ENCODE results near the gene VIPR2.

The VIPR2 gene

DNA sequence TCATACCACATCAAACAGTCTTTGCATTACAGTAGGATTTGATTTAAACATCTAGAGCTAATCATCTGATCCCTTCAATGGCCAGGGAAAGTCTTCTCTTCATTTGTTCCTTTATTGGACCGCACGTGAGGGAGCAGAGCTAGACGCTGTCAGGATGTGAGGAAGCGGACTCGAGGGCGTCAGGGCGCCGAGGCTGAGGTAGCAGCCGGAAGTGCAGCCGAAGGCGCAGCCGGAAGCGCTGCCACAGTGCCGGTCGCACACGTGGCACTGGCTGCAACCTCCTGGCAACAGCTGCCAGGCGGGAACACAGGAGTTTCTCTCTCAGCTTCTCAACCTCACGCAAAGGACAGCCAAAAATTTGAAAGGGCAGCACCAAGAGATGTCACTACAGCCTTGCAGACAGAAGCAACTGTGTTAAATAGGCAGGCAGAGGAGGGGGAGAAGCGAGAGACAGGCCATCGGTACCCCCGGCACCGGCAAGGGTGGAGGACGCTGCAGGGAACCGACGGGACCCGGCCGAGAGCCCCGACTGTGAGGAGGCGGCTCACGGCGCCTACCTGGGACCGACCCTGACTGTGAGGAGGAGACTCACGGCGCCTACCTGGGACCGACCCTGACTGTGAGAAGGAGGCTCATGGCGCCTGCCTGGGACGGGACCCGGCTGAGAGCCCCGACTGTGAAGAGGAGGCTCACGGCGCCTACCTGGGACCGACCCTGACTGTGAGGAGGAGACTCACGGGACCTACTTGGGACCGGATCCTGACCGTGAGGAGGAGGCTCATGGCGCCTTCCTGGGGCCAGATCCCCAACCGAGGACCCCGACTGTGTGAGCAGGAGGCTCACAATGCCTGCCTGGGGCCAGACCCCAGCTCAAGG lies 32.3 kb downstream of the VIPR2 start:
- no peak for ATAC-seq
- TF ChIP-seq ZFP30 (CRISPR knock-in tag; IDR thresholded peaks at IDR 0.05) (no peak), ZNF8 (CRISPR knock-in tag; IDR thresholded peaks at IDR 0.05) (no peak), ZC3H10 (CRISPR knock-in tag; IDR thresholded peaks at IDR 0.05) (no peak), ESRRG (CRISPR knock-in tag; IDR thresholded peaks at IDR 0.05) (no peak), BACH2 (CRISPR knock-in tag; IDR thresholded peaks at IDR 0.05; ENCODE audit: borderline replicate concordance) (no peak), ISL1 (CRISPR knock-in tag; IDR thresholded peaks at IDR 0.05) (no peak), ZFP3 (CRISPR knock-in tag; IDR thresholded peaks at IDR 0.05) (no peak), CSDC2 (CRISPR knock-in tag; IDR thresholded peaks at IDR 0.05) (no peak), ZNF70 (CRISPR knock-in tag; IDR thresholded peaks at IDR 0.05) (no peak), ZNF565 (CRISPR knock-in tag; conservative IDR thresholded peaks at IDR 0.05; ENCODE audit: low read depth) (no peak)
- TF ChIP-seq, protein P1, sequence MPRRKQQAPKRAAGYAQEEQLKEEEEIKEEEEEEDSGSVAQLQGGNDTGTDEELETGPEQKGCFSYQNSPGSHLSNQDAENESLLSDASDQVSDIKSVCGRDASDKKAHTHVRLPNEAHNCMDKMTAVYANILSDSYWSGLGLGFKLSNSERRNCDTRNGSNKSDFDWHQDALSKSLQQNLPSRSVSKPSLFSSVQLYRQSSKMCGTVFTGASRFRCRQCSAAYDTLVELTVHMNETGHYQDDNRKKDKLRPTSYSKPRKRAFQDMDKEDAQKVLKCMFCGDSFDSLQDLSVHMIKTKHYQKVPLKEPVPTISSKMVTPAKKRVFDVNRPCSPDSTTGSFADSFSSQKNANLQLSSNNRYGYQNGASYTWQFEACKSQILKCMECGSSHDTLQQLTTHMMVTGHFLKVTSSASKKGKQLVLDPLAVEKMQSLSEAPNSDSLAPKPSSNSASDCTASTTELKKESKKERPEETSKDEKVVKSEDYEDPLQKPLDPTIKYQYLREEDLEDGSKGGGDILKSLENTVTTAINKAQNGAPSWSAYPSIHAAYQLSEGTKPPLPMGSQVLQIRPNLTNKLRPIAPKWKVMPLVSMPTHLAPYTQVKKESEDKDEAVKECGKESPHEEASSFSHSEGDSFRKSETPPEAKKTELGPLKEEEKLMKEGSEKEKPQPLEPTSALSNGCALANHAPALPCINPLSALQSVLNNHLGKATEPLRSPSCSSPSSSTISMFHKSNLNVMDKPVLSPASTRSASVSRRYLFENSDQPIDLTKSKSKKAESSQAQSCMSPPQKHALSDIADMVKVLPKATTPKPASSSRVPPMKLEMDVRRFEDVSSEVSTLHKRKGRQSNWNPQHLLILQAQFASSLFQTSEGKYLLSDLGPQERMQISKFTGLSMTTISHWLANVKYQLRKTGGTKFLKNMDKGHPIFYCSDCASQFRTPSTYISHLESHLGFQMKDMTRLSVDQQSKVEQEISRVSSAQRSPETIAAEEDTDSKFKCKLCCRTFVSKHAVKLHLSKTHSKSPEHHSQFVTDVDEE (CRISPR knock-in tag; IDR thresholded peaks at IDR 0.05), result no peak
- TF ChIP-seq, protein P2, sequence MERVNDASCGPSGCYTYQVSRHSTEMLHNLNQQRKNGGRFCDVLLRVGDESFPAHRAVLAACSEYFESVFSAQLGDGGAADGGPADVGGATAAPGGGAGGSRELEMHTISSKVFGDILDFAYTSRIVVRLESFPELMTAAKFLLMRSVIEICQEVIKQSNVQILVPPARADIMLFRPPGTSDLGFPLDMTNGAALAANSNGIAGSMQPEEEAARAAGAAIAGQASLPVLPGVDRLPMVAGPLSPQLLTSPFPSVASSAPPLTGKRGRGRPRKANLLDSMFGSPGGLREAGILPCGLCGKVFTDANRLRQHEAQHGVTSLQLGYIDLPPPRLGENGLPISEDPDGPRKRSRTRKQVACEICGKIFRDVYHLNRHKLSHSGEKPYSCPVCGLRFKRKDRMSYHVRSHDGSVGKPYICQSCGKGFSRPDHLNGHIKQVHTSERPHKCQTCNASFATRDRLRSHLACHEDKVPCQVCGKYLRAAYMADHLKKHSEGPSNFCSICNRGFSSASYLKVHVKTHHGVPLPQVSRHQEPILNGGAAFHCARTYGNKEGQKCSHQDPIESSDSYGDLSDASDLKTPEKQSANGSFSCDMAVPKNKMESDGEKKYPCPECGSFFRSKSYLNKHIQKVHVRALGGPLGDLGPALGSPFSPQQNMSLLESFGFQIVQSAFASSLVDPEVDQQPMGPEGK (CRISPR knock-in tag; IDR thresholded peaks at IDR 0.05; ENCODE audit: borderline replicate concordance), result no peak

DNA sequence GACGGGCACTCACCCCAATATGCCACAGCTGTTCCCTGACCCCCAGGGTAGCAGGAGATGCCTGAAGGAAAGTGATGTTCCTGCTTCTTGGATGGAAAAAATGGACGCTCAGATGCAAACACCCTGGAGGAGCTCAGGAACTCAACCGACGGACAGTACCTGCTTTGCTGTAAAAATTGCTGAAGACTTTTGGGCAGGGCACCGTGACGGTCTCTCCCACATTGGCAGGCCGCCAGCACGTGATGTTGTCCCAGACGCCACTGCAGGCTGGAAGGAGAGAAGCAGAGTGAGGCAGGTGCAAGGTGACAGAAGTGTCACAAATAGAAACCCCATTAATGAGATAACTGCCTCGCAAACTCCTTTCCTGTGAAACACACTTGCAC lies 35.0 kb downstream of the VIPR2 start:
- no peak for ATAC-seq
- no peak for TF ChIP-seq SNAI2 (CRISPR knock-in tag; IDR thresholded peaks at IDR 0.05)
- no peak for TF ChIP-seq RARB (CRISPR knock-in tag; IDR thresholded peaks at IDR 0.05)
- no peak for TF ChIP-seq ISL1 (CRISPR knock-in tag; IDR thresholded peaks at IDR 0.05)
- TF ChIP-seq, protein P3, sequence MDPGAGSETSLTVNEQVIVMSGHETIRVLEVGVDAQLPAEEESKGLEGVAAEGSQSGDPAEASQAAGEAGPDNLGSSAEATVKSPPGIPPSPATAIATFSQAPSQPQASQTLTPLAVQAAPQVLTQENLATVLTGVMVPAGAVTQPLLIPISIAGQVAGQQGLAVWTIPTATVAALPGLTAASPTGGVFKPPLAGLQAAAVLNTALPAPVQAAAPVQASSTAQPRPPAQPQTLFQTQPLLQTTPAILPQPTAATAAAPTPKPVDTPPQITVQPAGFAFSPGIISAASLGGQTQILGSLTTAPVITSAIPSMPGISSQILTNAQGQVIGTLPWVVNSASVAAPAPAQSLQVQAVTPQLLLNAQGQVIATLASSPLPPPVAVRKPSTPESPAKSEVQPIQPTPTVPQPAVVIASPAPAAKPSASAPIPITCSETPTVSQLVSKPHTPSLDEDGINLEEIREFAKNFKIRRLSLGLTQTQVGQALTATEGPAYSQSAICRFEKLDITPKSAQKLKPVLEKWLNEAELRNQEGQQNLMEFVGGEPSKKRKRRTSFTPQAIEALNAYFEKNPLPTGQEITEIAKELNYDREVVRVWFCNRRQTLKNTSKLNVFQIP (CRISPR knock-in tag; IDR thresholded peaks at IDR 0.05; ENCODE audit: borderline replicate concordance, low read depth), result no peak
- no peak for TF ChIP-seq BACH2 (CRISPR knock-in tag; IDR thresholded peaks at IDR 0.05; ENCODE audit: borderline replicate concordance)
- TF ChIP-seq OSR1 (CRISPR knock-in tag; IDR thresholded peaks at IDR 0.05), result no peak
- TF ChIP-seq TOX (CRISPR knock-in tag; IDR thresholded peaks at IDR 0.05; ENCODE audit: borderline replicate concordance), result no peak
- no peak for TF ChIP-seq ZFP3 (CRISPR knock-in tag; IDR thresholded peaks at IDR 0.05)

DNA sequence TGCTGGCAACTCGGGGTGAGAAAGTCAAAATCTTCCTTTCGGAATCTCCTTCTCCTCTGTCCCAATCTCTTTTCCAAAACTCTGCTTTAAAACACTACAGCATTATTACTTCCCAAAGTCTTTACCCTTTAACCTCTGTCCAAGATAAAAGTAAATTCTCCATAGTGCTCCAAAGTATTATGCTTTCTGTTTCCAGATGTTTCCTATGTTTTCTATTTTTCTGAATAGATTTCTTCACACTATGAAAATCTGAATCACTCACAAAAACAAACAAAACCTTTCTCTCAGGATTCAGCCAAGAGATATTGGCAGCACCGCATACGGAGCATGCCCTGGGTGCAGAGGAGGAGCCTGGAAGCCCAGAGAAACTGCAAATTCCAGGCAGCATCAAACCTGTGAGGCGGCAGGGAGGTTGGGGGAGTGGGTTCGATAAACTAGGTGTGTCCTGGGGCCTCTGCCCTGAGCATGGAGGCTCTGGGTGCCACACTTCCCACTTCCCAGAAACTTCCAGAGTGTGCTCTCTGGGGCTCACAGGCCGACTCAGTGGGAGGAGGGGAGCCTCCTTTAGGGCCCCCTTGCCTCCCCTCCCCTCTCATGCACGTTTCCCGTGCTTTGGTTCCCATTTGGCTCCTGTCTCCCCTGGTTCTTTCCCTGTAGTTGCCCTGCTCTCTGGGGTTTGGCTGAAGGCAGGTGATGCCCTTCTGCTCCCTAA lies 35.6 kb downstream of the VIPR2 start:
- TF ChIP-seq PPARA (CRISPR knock-in tag; IDR thresholded peaks at IDR 0.05; ENCODE audit: borderline replicate concordance) (no peak), SNAI2 (CRISPR knock-in tag; IDR thresholded peaks at IDR 0.05) (no peak), ZC3H10 (CRISPR knock-in tag; IDR thresholded peaks at IDR 0.05) (no peak), ARNTL (CRISPR knock-in tag; IDR thresholded peaks at IDR 0.05; ENCODE audit: borderline replicate concordance, low read depth) (no peak), RARB (CRISPR knock-in tag; IDR thresholded peaks at IDR 0.05) (no peak), TCF4 (CRISPR knock-in tag; IDR thresholded peaks at IDR 0.05; ENCODE audit: borderline replicate concordance) (no peak), ZFP30 (CRISPR knock-in tag; IDR thresholded peaks at IDR 0.05) (no peak), TOX (CRISPR knock-in tag; IDR thresholded peaks at IDR 0.05; ENCODE audit: borderline replicate concordance) (no peak), CSDC2 (CRISPR knock-in tag; IDR thresholded peaks at IDR 0.05) (no peak), BACH2 (CRISPR knock-in tag; IDR thresholded peaks at IDR 0.05; ENCODE audit: borderline replicate concordance) (no peak)
- TF ChIP-seq, protein P1 (CRISPR knock-in tag; IDR thresholded peaks at IDR 0.05), result no peak
- TF ChIP-seq, protein P4, sequence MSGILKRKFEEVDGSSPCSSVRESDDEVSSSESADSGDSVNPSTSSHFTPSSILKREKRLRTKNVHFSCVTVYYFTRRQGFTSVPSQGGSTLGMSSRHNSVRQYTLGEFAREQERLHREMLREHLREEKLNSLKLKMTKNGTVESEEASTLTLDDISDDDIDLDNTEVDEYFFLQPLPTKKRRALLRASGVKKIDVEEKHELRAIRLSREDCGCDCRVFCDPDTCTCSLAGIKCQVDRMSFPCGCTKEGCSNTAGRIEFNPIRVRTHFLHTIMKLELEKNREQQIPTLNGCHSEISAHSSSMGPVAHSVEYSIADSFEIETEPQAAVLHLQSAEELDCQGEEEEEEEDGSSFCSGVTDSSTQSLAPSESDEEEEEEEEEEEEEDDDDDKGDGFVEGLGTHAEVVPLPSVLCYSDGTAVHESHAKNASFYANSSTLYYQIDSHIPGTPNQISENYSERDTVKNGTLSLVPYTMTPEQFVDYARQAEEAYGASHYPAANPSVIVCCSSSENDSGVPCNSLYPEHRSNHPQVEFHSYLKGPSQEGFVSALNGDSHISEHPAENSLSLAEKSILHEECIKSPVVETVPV (CRISPR knock-in tag; IDR thresholded peaks at IDR 0.05), result no peak
- TF ChIP-seq, protein P3 (CRISPR knock-in tag; IDR thresholded peaks at IDR 0.05; ENCODE audit: borderline replicate concordance, low read depth), result no peak
- no peak for ATAC-seq
